Stimulated activated naive B cell treated with anti-CD40 and anti-IgM and Interleukin-4, amounts not matched to agents 10 μg/mL and 1 μg/mL and 100 μg/mL, for 72 hours (primary cell): ENCODE results near the gene CACNA2D3.

Experiments
- ATAC-seq, 2 donors: fragments of 150-1000 bp; cut with Tn5 transposase; replicated peaks; 2 replicates each; pipeline ENCODE4 v1.10.0; 2021; ENCODE audit warnings: moderate library complexity in 1 of 2
- DNase-seq: peaks from one replicate; pipeline ENCODE4 v3.0.0; 2021
- H3K27ac Mint-ChIP-seq: one replicate; pipeline ENCODE4 v1.8.0; 2022; ENCODE audit warnings: mild to moderate bottlenecking, mixed read lengths
- H3K27me3 Mint-ChIP-seq, 2 donors: one replicate each; pipeline ENCODE4 v1.8.0; 2022; ENCODE audit warnings: mixed read lengths in 2 of 2
- H3K36me3 Mint-ChIP-seq, 2 donors: one replicate each; pipeline ENCODE4 v1.8.0; 2022; ENCODE audit warnings: mixed read lengths in 2 of 2, mild to moderate bottlenecking in 1 of 2
- H3K4me1 Mint-ChIP-seq, 2 donors: one replicate each; pipeline ENCODE4 v1.8.0; 2022; ENCODE audit warnings: mixed read lengths in 2 of 2, mild to moderate bottlenecking in 1 of 2
- H3K4me3 Mint-ChIP-seq, 2 donors: one replicate each; pipeline ENCODE4 v1.8.0; 2022; ENCODE audit warnings: mild to moderate bottlenecking in 2 of 2, mixed read lengths in 2 of 2, moderate library complexity in 1 of 2
- H3K9me3 Mint-ChIP-seq, 2 donors: one replicate each; pipeline ENCODE4 v1.8.0; 2022; ENCODE audit warnings: mixed read lengths in 2 of 2, mild to moderate bottlenecking in 1 of 2

CACNA2D3 gene

GRCh38 chr3:54649551-54649950 is 527.2 kb downstream of the CACNA2D3 start:
- H3K27me3 Mint-ChIP-seq, result no peaks in the 10 kb centered on the region
- no peak overlapping the region for H3K4me3 Mint-ChIP-seq
- no peak for ATAC-seq
- no peak for DNase-seq
- peaks cover 9 to 11% of the 10 kb centered on the region in 2 donors for H3K9me3 Mint-ChIP-seq
- H3K4me1 Mint-ChIP-seq, result no peaks in the 10 kb centered on the region
- H3K36me3 Mint-ChIP-seq, result no peaks in the 10 kb centered on the region
- no peak overlapping the region for H3K27ac Mint-ChIP-seq

GRCh38 chr3:54653456-54654195 is 531.3 kb downstream of the CACNA2D3 start:
- DNase-seq (no peak), ATAC-seq (peak in 1 of 2 donors; percentile 29)
- Mint-ChIP-seq H3K27ac (no peak overlapping the region), H3K27me3 (no peaks in the 10 kb centered on the region), H3K36me3 (no peaks in the 10 kb centered on the region), H3K9me3 (peaks cover 4 to 5% of the 10 kb centered on the region in 2 donors), H3K4me3 (no peak overlapping the region), H3K4me1 (no peaks in the 10 kb centered on the region)

GRCh38 chr3:54654776-54655175 is 532.4 kb downstream of the CACNA2D3 start:
- peaks cover 5 to 7% of the 10 kb centered on the region in 2 donors for H3K9me3 Mint-ChIP-seq
- no peaks in the 10 kb centered on the region for H3K27me3 Mint-ChIP-seq
- ATAC-seq (no peak), DNase-seq (no peak)
- no peak overlapping the region for H3K27ac Mint-ChIP-seq
- no peak overlapping the region for H3K4me3 Mint-ChIP-seq
- no peaks in the 10 kb centered on the region for H3K4me1 Mint-ChIP-seq
- no peaks in the 10 kb centered on the region for H3K36me3 Mint-ChIP-seq

- peaks cover 0 to 7% of the 10 kb centered on the region in 2 donors for H3K9me3 Mint-ChIP-seq
- ATAC-seq, result no peak
- no peaks in the 10 kb centered on the region for H3K27me3 Mint-ChIP-seq
- no peak for DNase-seq
- no peaks in the 10 kb centered on the region for H3K4me1 Mint-ChIP-seq
- H3K4me3 Mint-ChIP-seq, result no peak overlapping the region
- H3K36me3 Mint-ChIP-seq, result no peaks in the 10 kb centered on the region
- no peak overlapping the region for H3K27ac Mint-ChIP-seq
Measured at GRCh38 chr3:54659347-54659746, 537.0 kb downstream of the CACNA2D3 start.

- ATAC-seq (no peak), DNase-seq (no peak)
- peaks cover 0 to 7% of the 10 kb centered on the region in 2 donors for H3K9me3 Mint-ChIP-seq
- H3K36me3 Mint-ChIP-seq, result no peaks in the 10 kb centered on the region
- H3K27me3 Mint-ChIP-seq, result no peaks in the 10 kb centered on the region
- H3K4me3 Mint-ChIP-seq, result no peak overlapping the region
- H3K4me1 Mint-ChIP-seq, result no peaks in the 10 kb centered on the region
- no peak overlapping the region for H3K27ac Mint-ChIP-seq
Measured at GRCh38 chr3:54660714-54661132, 538.4 kb downstream of the CACNA2D3 start.

- Mint-ChIP-seq H3K9me3 (peaks cover 0 to 7% of the 10 kb centered on the region in 2 donors), H3K27ac (no peak overlapping the region), H3K4me1 (no peaks in the 10 kb centered on the region), H3K36me3 (no peaks in the 10 kb centered on the region), H3K27me3 (no peaks in the 10 kb centered on the region), H3K4me3 (no peak overlapping the region)
- DNase-seq (no peak), ATAC-seq (no peak)
Measured at GRCh38 chr3:54661151-54661550, 538.8 kb downstream of the CACNA2D3 start.

GRCh38 chr3:54663501-54664011 is 541.2 kb downstream of the CACNA2D3 start:
- H3K4me3 Mint-ChIP-seq, result no peak overlapping the region
- no peaks in the 10 kb centered on the region for H3K4me1 Mint-ChIP-seq
- H3K27me3 Mint-ChIP-seq, result no peaks in the 10 kb centered on the region
- H3K36me3 Mint-ChIP-seq, result no peaks in the 10 kb centered on the region
- DNase-seq, result no peak
- H3K27ac Mint-ChIP-seq, result no peak overlapping the region
- no peak for ATAC-seq
- peaks cover 0 to 7% of the 10 kb centered on the region in 2 donors for H3K9me3 Mint-ChIP-seq

GRCh38 chr3:54665016-54665600 is 542.8 kb downstream of the CACNA2D3 start:
- H3K4me3 Mint-ChIP-seq, result no peak overlapping the region
- DNase-seq (no peak), ATAC-seq (no peak)
- H3K4me1 Mint-ChIP-seq, result no peaks in the 10 kb centered on the region
- no peak overlapping the region for H3K27ac Mint-ChIP-seq
- no peaks in the 10 kb centered on the region for H3K27me3 Mint-ChIP-seq
- no peaks in the 10 kb centered on the region for H3K36me3 Mint-ChIP-seq
- peaks cover 0 to 4% of the 10 kb centered on the region in 2 donors for H3K9me3 Mint-ChIP-seq

GRCh38 chr3:54668236-54668635 is 545.9 kb downstream of the CACNA2D3 start:
- no peak overlapping the region for H3K27ac Mint-ChIP-seq
- ATAC-seq, result no peak

GRCh38 chr3:54670201-54671000 is 548.0 kb downstream of the CACNA2D3 start:
- H3K36me3 Mint-ChIP-seq, result no peaks in the 10 kb centered on the region
- DNase-seq (no peak), ATAC-seq (no peak)
- H3K27ac Mint-ChIP-seq, result no peak overlapping the region
- no peaks in the 10 kb centered on the region for H3K4me1 Mint-ChIP-seq
- H3K4me3 Mint-ChIP-seq, result no peak overlapping the region
- H3K9me3 Mint-ChIP-seq, result peaks cover 2 to 4% of the 10 kb centered on the region in 2 donors
- H3K27me3 Mint-ChIP-seq, result no peaks in the 10 kb centered on the region

More at GRCh38 chr3:54668236-54668635, 545.9 kb downstream of the CACNA2D3 start:
- Mint-ChIP-seq H3K4me1 (no peaks in the 10 kb centered on the region), H3K36me3 (no peaks in the 10 kb centered on the region), H3K9me3 (no peaks in the 10 kb centered on the region), H3K27me3 (no peaks in the 10 kb centered on the region), H3K4me3 (no peak overlapping the region)
- no peak for DNase-seq

- Mint-ChIP-seq H3K9me3 (peaks cover 4 to 5% of the 10 kb centered on the region in 2 donors), H3K27me3 (no peaks in the 10 kb centered on the region), H3K27ac (no peak overlapping the region), H3K36me3 (no peaks in the 10 kb centered on the region), H3K4me3 (no peak overlapping the region), H3K4me1 (no peaks in the 10 kb centered on the region)
- DNase-seq (no peak), ATAC-seq (no peak)
Measured at GRCh38 chr3:54671511-54671910, 549.2 kb downstream of the CACNA2D3 start.

GRCh38 chr3:54676087-54676486 is 553.7 kb downstream of the CACNA2D3 start:
- Mint-ChIP-seq H3K4me1 (no peaks in the 10 kb centered on the region), H3K36me3 (no peaks in the 10 kb centered on the region)

GRCh38 chr3:54681706-54682105 is 559.4 kb downstream of the CACNA2D3 start:
- H3K27ac Mint-ChIP-seq, result no peak overlapping the region
- no peaks in the 10 kb centered on the region for H3K36me3 Mint-ChIP-seq
- no peak overlapping the region for H3K4me3 Mint-ChIP-seq
- peaks cover 6 to 8% of the 10 kb centered on the region in 2 donors for H3K9me3 Mint-ChIP-seq
- no peaks in the 10 kb centered on the region for H3K27me3 Mint-ChIP-seq
- DNase-seq (no peak), ATAC-seq (no peak)
- no peaks in the 10 kb centered on the region for H3K4me1 Mint-ChIP-seq

More at GRCh38 chr3:54676087-54676486, 553.7 kb downstream of the CACNA2D3 start:
- DNase-seq, result no peak
- Mint-ChIP-seq H3K27ac (no peak overlapping the region), H3K9me3 (peaks cover 8 to 10% of the 10 kb centered on the region in 2 donors), H3K4me3 (no peak overlapping the region), H3K27me3 (no peaks in the 10 kb centered on the region)
- no peak for ATAC-seq

GRCh38 chr3:54685213-54685612 is 562.9 kb downstream of the CACNA2D3 start:
- H3K4me1 Mint-ChIP-seq, result no peaks in the 10 kb centered on the region
- ATAC-seq, result no peak
- H3K36me3 Mint-ChIP-seq, result no peaks in the 10 kb centered on the region
- no peak for DNase-seq
- no peaks in the 10 kb centered on the region for H3K27me3 Mint-ChIP-seq
- no peak overlapping the region for H3K27ac Mint-ChIP-seq
- H3K9me3 Mint-ChIP-seq, result peaks cover 3 to 4% of the 10 kb centered on the region in 2 donors
- H3K4me3 Mint-ChIP-seq, result no peak overlapping the region
